ENCODE data around the gene MYH13.
A peak's percentile ranks its signal among the peaks of the same experiment; 100 is the strongest.

Gene MYH13

GRCh38 chr17:10339051-10339450 lies 33.8 kb downstream of the MYH13 start:
- no peak for DNase-seq

- no peak for DNase-seq
Observed at GRCh38 chr17:10337976-10338375, 34.8 kb downstream of the MYH13 start.

GRCh38 chr17:10337136-10337535 lies 35.7 kb downstream of the MYH13 start:
- no peak for DNase-seq

DNA sequence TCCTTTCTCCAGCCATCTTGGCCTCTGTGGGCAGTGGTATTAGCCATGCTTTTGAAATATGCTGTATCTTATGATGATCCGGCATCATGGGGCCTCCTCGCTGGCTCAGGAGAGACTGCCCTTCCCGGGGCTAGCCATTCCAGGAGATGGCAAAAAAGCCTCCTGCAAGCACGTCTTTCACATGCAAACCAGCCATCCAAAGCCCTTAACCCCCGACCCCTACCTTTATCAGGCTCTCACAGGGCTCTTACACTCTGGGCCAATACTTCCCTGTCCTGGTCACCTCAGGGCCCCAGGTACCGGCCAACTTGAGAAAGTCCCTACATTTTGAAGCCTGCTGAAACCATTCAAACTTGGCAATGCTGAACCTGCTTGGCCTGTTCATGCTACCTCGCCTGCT lies 36.4 kb downstream of the MYH13 start:
- no peak for DNase-seq

DNA sequence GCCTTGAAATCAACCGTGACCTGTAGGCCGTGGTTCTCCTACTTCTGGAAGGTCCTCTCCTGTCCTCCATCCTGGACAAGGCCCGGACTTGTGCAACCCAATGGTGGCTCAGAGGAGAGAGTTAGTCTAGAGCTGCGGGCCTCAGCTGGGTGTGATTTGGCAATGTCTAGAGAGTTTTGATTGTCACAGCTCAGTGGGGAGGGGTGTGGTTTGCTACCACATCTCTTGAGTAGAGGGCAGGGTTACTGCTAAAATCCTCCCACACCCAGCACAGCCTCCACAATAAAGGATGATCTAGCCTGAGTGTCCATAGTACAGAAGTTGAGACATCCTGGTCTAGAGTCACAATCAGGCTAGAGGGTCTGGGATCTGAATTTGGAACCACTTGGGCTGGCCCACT lies 40.3 kb downstream of the MYH13 start:
- DNase-seq, result no peak

- no peak for DNase-seq
Observed at GRCh38 chr17:10328971-10329923, 43.6 kb downstream of the MYH13 start.

GRCh38 chr17:10328206-10328605 lies 44.6 kb downstream of the MYH13 start:
- DNase-seq, result no peak

DNA sequence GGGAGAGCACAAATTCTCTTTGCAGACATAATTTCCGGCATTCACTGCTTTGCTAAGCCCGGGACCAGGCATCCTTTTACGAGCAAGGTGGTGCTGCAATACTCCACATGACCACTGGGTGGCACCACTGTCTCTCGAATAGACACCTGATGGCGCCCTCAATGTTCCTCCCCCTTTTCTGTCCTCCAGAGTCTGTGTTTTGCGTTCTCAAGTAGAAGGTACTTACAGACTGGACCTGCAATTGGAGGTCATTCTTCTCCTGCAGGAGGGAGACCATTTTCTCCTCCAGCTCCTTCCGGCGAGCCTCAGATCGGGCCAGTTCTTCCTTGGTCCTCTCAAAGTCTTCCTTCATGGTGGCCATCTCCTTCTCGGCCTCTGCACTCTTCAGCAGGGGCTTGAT lies 45.2 kb downstream of the MYH13 start:
- DNase-seq, result peak; percentile 79 to 84

DNA sequence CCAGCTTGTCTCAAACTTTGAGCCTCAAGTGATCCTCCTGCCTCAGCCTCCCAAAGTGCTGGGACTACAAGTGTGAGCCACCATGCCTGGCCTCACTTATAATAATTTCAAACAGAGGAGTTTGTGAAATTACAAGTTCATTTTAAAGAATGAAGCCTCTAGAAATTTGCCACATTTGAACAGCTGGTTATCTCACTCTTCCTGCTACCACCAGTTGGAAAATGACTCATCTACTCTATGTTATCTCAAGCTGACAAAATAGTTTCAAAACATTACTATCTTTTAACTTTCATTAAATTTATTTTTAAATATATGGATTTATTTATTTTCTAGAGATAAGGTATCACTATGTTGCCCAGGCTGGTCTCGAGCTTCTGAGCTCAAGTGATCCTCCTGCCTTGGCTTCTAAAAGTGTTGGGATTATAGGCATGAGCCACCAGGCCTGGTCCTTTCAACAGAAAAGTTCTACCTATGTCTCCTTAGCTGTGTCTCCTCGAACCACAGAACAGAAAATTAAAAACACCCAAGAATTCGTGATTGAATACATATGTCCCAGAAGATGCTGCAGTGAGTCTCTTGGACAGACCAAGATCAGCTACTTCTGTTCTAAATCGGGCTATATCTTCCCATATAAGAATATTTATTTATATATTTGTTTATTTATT lies 47.6 kb downstream of the MYH13 start:
- DNase-seq, result no peak

DNA sequence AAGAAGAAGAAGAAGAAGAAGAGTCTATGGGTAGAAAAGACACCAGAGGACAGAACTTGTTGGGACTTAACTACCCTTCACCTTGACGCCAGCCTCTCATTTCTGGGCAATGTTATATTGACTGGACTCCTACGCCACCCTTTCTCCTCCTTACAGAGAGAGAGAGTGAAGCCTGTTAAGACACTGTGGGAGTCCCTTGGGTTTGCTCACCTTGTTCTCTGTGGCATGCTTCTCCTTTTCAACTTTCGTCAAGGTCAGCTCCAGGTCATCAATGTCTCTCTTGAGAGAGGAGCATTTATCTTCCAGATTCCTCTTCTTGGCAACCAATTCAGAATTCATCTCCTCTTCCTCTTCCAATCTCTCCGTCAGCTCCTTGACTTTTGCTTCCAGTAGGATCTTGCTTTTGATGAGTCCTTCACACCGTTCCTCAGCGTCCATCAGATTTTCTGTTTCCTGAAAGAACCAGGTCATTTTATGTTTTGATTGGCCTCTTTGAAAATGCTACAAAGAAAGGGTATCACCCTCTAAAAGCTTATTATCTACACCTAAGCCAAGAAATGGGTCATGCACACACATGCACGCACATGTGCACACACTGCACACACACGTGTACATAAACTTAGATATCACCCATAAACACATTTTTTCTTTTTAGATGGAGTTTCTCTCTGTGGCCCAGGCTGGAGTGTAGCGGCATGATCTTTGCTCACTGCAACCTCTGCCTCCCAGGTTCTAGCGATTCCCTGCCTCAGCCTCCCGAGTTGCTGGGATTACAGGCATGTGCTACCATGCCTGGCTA lies 48.8 kb downstream of the MYH13 start:
- DNase-seq, result no peak

DNA sequence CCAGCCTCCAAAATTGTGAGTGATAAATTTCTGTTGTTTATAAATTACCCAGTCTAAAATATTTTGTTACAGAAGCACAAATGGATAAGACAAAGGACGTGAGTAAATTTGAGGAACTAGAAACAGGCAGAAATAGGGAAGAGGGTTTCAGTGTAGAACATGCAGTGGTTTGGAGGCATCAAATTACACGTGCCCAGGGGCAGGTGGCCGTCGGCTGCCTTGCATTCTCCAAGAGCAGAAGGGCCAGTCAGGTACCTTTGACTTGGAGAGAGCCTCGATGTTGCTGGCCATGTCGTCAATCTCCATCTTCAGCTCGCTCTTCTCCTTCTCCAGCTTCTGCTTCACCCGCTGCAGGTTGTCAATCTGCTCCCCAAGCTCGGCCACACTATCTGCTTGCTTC lies 54.3 kb downstream of the MYH13 start:
- DNase-seq, result no peak

GRCh38 chr17:10317543-10317834 lies 55.3 kb downstream of the MYH13 start:
- no peak for DNase-seq

GRCh38 chr17:10316801-10317542 lies 55.8 kb downstream of the MYH13 start:
- DNase-seq, result peak; percentile 57 to 63

GRCh38 chr17:10314329-10314728 lies 58.5 kb downstream of the MYH13 start:
- no peak for DNase-seq

- DNase-seq, result no peak
Observed at GRCh38 chr17:10313037-10313672, 59.7 kb downstream of the MYH13 start.

DNA sequence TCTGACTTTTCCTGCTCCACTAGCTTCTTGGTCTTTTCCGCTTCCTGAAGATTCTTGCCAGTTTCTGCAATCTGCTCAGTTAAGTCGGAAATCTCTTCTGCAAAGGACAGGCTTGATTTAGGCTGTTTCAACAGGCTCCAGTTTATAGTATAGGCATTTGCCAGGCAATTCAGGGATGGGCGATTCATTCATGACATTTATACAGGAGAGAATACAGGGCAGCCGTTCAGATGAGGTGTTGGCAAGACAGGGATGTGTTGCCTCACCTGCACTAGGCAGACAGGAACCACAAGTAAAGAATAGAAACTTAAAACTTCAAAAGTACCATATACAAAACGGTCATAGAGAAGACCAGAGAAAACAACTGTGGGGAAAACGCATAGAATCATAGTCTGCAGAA lies 61.7 kb downstream of the MYH13 start:
- no peak for DNase-seq

DNA sequence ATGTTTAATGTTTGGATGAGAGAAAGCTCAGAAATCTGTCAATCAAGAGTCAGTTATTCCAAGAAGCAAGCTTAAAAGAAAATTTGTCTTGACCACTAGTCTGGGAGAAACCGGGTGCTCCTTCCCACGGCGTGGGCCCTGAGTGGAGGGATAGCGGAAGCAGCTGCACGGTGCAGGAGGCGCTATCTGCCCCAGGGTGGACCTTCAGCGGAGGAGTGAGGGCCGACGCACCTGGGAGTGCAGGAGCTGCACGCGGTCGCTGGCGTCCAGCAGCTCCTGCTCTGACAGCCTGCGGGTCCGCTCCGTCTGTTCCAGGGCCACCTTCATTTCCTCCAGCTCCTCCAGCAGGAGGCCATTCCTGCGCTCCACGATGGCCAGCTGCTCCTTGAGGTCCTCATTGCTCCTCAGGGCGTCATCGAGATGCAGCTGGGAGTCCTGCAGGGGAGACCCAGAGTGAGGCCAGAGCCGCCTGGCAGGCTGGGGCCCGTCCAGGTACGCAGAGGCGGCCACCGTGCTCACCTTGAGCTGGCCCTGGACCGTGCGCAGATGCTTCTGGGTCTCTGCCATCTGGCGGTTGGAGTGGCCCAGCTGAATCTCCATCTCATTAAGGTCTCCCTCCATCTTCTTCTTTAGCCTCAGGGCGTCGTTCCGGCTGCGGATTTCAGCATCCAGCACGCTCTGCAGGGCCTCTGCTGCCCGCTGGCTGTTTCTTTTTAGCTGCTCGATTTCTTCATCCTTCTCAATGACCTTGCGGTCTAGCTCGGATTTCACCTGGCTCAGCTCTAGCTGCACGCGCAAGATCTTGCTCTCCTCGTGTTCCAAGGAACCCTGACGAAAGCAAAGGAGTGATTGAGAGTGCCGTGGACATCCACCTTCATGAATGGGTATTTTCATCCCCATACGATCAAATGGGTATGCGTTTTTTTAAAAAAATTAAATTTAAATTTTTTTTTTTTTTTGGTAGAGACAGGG lies 63.5 kb downstream of the MYH13 start:
- DNase-seq, result no peak

GRCh38 chr17:10306585-10306984 lies 66.2 kb downstream of the MYH13 start:
- DNase-seq, result no peak

GRCh38 chr17:10305398-10305797 lies 67.4 kb downstream of the MYH13 start:
- DNase-seq, result no peak

- DNase-seq, result no peak
Observed at GRCh38 chr17:10304758-10305300, 68.0 kb downstream of the MYH13 start.

- DNase-seq, result no peak
Observed at GRCh38 chr17:10297691-10298090, 75.1 kb downstream of the MYH13 start.

Measured in activated CD4-positive, alpha-beta T cell treated with anti-CD3 and anti-CD28 coated beads, Interleukin-2, amount 50 U/mL, for 48 hours (primary cell).